ACHN (cell line): Measurements from ENCODE around the gene LPCAT3.

Experiments used
- DNase-seq: peaks from one replicate; pipeline ENCODE4 v3.0.0-alpha.2; 2015
- in situ Hi-C: cut with HindIII; loops from 2 replicates; pipeline ENCODE4 v1.10.0; 2017; ENCODE audit warnings: low sequenced_read_pairs, low pct_ligation_motif_present, low pct_unique_long_range_greater_than_20kb

Gene LPCAT3

GRCh38 chr12:6975297-6976032 is 42.8 kb downstream of the LPCAT3 start:
- in situ Hi-C loops: no loop called here
- no peak for DNase-seq

- in situ Hi-C loops: no loop called here
- DNase-seq: no peak
Measured at GRCh38 chr12:6974180-6974579, 44.1 kb downstream of the LPCAT3 start.

GRCh38 chr12:6970096-6970527 is 48.2 kb downstream of the LPCAT3 start:
- DNase-seq: no peak
- in situ Hi-C loops: no loop called here

GRCh38 chr12:6968426-6968825 is 49.9 kb downstream of the LPCAT3 start:
- in situ Hi-C loops: no loop called here
- DNase-seq: no peak

GRCh38 chr12:6967651-6968100 is 50.6 kb downstream of the LPCAT3 start:
- in situ Hi-C loops: no loop called here
- DNase-seq: no peak

- no peak for DNase-seq
- in situ Hi-C loops: no loop called here
Measured at GRCh38 chr12:6966351-6966750, 51.9 kb downstream of the LPCAT3 start.

- in situ Hi-C loops: no loop called here
- no peak for DNase-seq
Measured at GRCh38 chr12:6965714-6966113, 52.6 kb downstream of the LPCAT3 start.

GRCh38 chr12:6965026-6965661 is 53.1 kb downstream of the LPCAT3 start:
- in situ Hi-C loops: no loop called here
- peak; percentile 87 for DNase-seq

GRCh38 chr12:6964605-6965025 is 53.7 kb downstream of the LPCAT3 start:
- no peak for DNase-seq
- in situ Hi-C loops: no loop called here

- no peak for DNase-seq
- in situ Hi-C loops: no loop called here
Measured at GRCh38 chr12:6963791-6964413, 54.4 kb downstream of the LPCAT3 start.

- DNase-seq: no peak
- in situ Hi-C loops: no loop called here
Measured at GRCh38 chr12:6963016-6963731, 55.1 kb downstream of the LPCAT3 start.

- in situ Hi-C loops: no loop called here
- no peak for DNase-seq
Measured at GRCh38 chr12:6962285-6963015, 55.8 kb downstream of the LPCAT3 start.

- peak; percentile 67 for DNase-seq
Measured at GRCh38 chr12:6961695-6962284, 56.5 kb downstream of the LPCAT3 start.

GRCh38 chr12:6961278-6961694 is 57.0 kb downstream of the LPCAT3 start:
- no peak for DNase-seq
- in situ Hi-C loops: no loop called here

More at GRCh38 chr12:6961695-6962284, 56.5 kb downstream of the LPCAT3 start:
- in situ Hi-C loops: no loop called here

GRCh38 chr12:6960593-6961277 is 57.5 kb downstream of the LPCAT3 start:
- in situ Hi-C loops: no loop called here

GRCh38 chr12:6959805-6960592 is 58.3 kb downstream of the LPCAT3 start:
- in situ Hi-C loops: no loop called here
- no peak for DNase-seq

More at GRCh38 chr12:6960593-6961277, 57.5 kb downstream of the LPCAT3 start:
- no peak for DNase-seq
